A673 (cell line): Measurements from ENCODE around the gene IGSF21. TPM values are rescaled to one million over a fixed set of nuclear protein-coding genes. Genes with fewer than 3 reads are reported as not detected.

Experiments
- BruUV-seq: library from RNA; stranded (reverse); fragments of 400-500 nt; replicated peaks from 2 replicates; lab custom pipeline; 2021; lab: Mats Ljungman, UMichigan
- CTCF ChIA-PET: fragments of 300-600 bp; sonication (Branson Sonifier 250); formaldehyde crosslinking; loops from one replicate; lab custom pipeline; 2022; ENCODE audit warnings: antibody characterized with exemption; lab: Charles Lee
- POLR2A ChIA-PET: fragments of 300-600 bp; sonication (Branson Sonifier 250); formaldehyde crosslinking; loops from one replicate; lab custom pipeline; 2022; ENCODE audit warnings: antibody characterized with exemption; ENCODE audit not compliant: low non-redundant PET; lab: Charles Lee
- DNase-seq: peaks from one replicate; pipeline ENCODE4 v3.0.0-alpha.2; 2015; ENCODE audit warnings: low spot score
- H3K27ac ChIP-seq: fragments of 200-600 bp; sonication (generic); 2 replicates; pipeline ENCODE4 v1.5.1; 2016; ENCODE audit warnings: mixed run types, low read depth, mild to moderate bottlenecking, mixed read lengths, antibody characterized with exemption, low read length; ENCODE audit not compliant: poor library complexity, severe bottlenecking
- H3K27me3 ChIP-seq: fragments of 200-600 bp; sonication (generic); replicated peaks from 2 replicates; pipeline ENCODE4 v1.6.1; 2017; ENCODE audit warnings: mixed run types, low read depth, mild to moderate bottlenecking, mixed read lengths, antibody characterized with exemption, low read length; ENCODE audit not compliant: insufficient read depth, poor library complexity
- H3K36me3 ChIP-seq: fragments of 200-600 bp; sonication (generic); 2 replicates; pipeline ENCODE4 v1.6.1; 2016; ENCODE audit warnings: mixed run types, mild to moderate bottlenecking, mixed read lengths, antibody characterized with exemption, low read length; ENCODE audit not compliant: insufficient read depth, poor library complexity, severe bottlenecking
- H3K4me1 ChIP-seq: fragments of 200-600 bp; sonication (generic); 2 replicates; pipeline ENCODE4 v1.6.1; 2017; ENCODE audit warnings: mixed run types, mild to moderate bottlenecking, mixed read lengths, antibody characterized with exemption, low read length; ENCODE audit not compliant: insufficient read depth, poor library complexity, severe bottlenecking
- H3K4me3 ChIP-seq: fragments of 200-600 bp; sonication (generic); 2 replicates; pipeline ENCODE4 v1.5.1; 2016; ENCODE audit warnings: low read depth, mixed run types, mild to moderate bottlenecking, mixed read lengths, low read length; ENCODE audit not compliant: poor library complexity, severe bottlenecking
- H3K9me3 ChIP-seq: fragments of 200-600 bp; sonication (generic); 2 replicates; pipeline ENCODE4 v1.6.1; 2016; ENCODE audit warnings: mixed run types, low read depth, mild to moderate bottlenecking, mixed read lengths, antibody characterized with exemption, low read length; ENCODE audit not compliant: poor library complexity, severe bottlenecking
- CTCF ChIP-seq: fragments of 300-800, 200-600 bp; sonication (generic); conservative IDR thresholded peaks from 2 replicates; pipeline ENCODE4 v1.5.1; 2017; ENCODE audit warnings: low read depth, mild to moderate bottlenecking, antibody characterized with exemption, low read length, moderate library complexity, mixed read lengths
- EZH2 ChIP-seq: fragments of 200-600 bp; sonication (generic); IDR thresholded peaks from 2 replicates; pipeline ENCODE4 v1.6.1; 2017; ENCODE audit warnings: borderline replicate concordance, low read depth, mild to moderate bottlenecking, mixed read lengths, antibody characterized with exemption, low read length; ENCODE audit not compliant: poor library complexity, severe bottlenecking
- intact Hi-C: fragments of 100-400 bp; cut with micrococcal nuclease; formaldehyde crosslinking; loops from one replicate; pipeline ENCODE4 v1.10.0; 2022; ENCODE audit not compliant: unreplicated experiment
- total RNA-seq: library from RNA; stranded (reverse); gene quantifications from 2 replicates; pipeline ENCODE4 v1.2.3, GENCODE V29; 2021

Gene IGSF21
- total RNA-seq, 1 experiment from 2014 or later = 3.2 TPM

GRCh38 chr1:18239671-18240070 is 132.1 kb downstream of the IGSF21 start:
- H3K4me3 ChIP-seq = no peak overlapping the region
- BruUV-seq = no TSS peak
- no peak for DNase-seq

GRCh38 chr1:18240906-18241305 is 133.3 kb downstream of the IGSF21 start:
- intact Hi-C loops = no loop called here
- CTCF ChIA-PET = no interaction called here

More at GRCh38 chr1:18239671-18240070, 132.1 kb downstream of the IGSF21 start:
- Histone ChIP-seq H3K27ac (no peak overlapping the region), H3K4me1 (no peaks in the 10 kb centered on the region), H3K36me3 (no peaks in the 10 kb centered on the region), H3K9me3 (no peaks in the 10 kb centered on the region), H3K27me3 (no peaks in the 10 kb centered on the region)
- ChIA-PET POLR2A (no interaction called here), CTCF (interaction anchor here (0.6 kb wide), 1 partner anchor 693 kb away, joined by 19 read pairs; no protein-coding TSS in a partner anchor)
- no peak for TF ChIP-seq EZH2
- no peak for TF ChIP-seq CTCF
- intact Hi-C loops = no loop called here

GRCh38 chr1:18241891-18242290 is 134.3 kb downstream of the IGSF21 start:
- no peaks in the 10 kb centered on the region for H3K27me3 ChIP-seq
- H3K27ac ChIP-seq = no peak overlapping the region
- POLR2A ChIA-PET = no interaction called here
- no peak for TF ChIP-seq EZH2
- TF ChIP-seq CTCF = no peak
- no peaks in the 10 kb centered on the region for H3K4me1 ChIP-seq
- H3K4me3 ChIP-seq = no peak overlapping the region
- CTCF ChIA-PET = no interaction called here
- intact Hi-C loops = no loop called here
- no peak for DNase-seq
- no TSS peak for BruUV-seq
- no peaks in the 10 kb centered on the region for H3K9me3 ChIP-seq
- no peaks in the 10 kb centered on the region for H3K36me3 ChIP-seq

More at GRCh38 chr1:18240906-18241305, 133.3 kb downstream of the IGSF21 start:
- Histone ChIP-seq H3K9me3 (no peaks in the 10 kb centered on the region), H3K27me3 (no peaks in the 10 kb centered on the region), H3K4me1 (no peaks in the 10 kb centered on the region), H3K36me3 (no peaks in the 10 kb centered on the region), H3K27ac (no peak overlapping the region), H3K4me3 (no peak overlapping the region)
- TF ChIP-seq EZH2 (no peak), CTCF (no peak)
- POLR2A ChIA-PET = no interaction called here
- BruUV-seq = no TSS peak
- DNase-seq = no peak
